WI38 (cell line): ENCODE results near the gene STYK1.
"Not testable (repeated sequence)": the region's sequence is repeated elsewhere in the genome, so short reads cannot be mapped to it uniquely, and the experiment has no call there.

ENCODE experiments used
- H3K4me3 ChIP-seq: 2 replicates; pipeline ENCODE4 v1.5.1; 2011; ENCODE audit warnings: low read depth, mild to moderate bottlenecking, control low read depth, low read length
- TF ChIP-seq, protein P1 (sequence below): IDR thresholded peaks from 2 replicates; pipeline ENCODE4 v1.5.1; 2012; ENCODE audit warnings: low read depth, mild to moderate bottlenecking, control low read depth, low read length

Gene STYK1

GRCh38 chr12:10613349-10614055 lies 60.4 kb downstream of the STYK1 start, which contains the start of gene MAGOHB:
Gene MAGOHB, minus strand, starts transcription at chr12:10613609. Its CDS starts 77 bp downstream, at chr12:10613532.
- H3K4me3 ChIP-seq: peak within 1 kb of the TSS; percentile 95
- TF ChIP-seq, protein P1, sequence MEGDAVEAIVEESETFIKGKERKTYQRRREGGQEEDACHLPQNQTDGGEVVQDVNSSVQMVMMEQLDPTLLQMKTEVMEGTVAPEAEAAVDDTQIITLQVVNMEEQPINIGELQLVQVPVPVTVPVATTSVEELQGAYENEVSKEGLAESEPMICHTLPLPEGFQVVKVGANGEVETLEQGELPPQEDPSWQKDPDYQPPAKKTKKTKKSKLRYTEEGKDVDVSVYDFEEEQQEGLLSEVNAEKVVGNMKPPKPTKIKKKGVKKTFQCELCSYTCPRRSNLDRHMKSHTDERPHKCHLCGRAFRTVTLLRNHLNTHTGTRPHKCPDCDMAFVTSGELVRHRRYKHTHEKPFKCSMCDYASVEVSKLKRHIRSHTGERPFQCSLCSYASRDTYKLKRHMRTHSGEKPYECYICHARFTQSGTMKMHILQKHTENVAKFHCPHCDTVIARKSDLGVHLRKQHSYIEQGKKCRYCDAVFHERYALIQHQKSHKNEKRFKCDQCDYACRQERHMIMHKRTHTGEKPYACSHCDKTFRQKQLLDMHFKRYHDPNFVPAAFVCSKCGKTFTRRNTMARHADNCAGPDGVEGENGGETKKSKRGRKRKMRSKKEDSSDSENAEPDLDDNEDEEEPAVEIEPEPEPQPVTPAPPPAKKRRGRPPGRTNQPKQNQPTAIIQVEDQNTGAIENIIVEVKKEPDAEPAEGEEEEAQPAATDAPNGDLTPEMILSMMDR: no peak

DNA sequence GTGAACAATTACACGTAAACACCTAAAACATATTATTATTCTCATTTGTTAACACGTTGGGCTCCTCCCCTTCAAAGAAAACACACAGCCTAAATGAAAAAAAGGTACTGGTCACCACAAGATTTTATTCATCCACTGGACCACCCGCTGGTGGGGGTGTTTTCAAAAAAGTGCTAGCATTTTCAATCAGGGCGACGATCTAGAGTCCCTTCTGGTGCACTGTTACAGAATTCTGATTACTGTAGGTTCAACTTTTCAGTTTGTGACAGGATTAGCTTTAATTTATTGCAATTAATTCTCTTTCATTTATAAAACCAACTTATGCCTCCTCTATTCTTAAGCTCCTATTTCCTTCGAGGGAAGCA lies 60.9 kb downstream of the STYK1 start:
- TF ChIP-seq, protein P1: no peak
- peak overlapping the region; percentile 95 for H3K4me3 ChIP-seq

DNA sequence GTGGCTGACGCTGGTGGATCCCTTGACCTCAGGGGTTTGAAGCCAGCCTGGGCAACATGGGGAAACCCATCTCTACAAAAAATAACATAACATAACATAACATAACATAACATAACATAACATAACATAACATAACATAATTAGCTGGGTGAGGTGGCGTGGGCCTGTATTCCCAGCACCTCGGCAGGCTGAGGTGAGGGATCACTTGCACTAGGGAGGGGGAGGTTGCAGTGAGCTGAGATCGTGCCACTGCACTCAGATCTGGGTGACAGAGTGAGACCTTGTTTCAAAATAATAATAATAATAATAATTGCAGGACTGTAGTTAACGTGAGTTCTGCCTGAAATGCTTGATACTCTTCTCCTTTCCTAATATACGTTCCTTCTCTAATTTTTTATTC lies 61.7 kb downstream of the STYK1 start:
- TF ChIP-seq, protein P1: no peak
- H3K4me3 ChIP-seq: peak overlapping the region; percentile 95

GRCh38 chr12:10611258-10611657 lies 62.6 kb downstream of the STYK1 start:
- not testable (repeated sequence) for H3K4me3 ChIP-seq

- TF ChIP-seq, protein P1: no peak
- H3K4me3 ChIP-seq: no peak overlapping the region
Measured at GRCh38 chr12:10610188-10610587, 63.7 kb downstream of the STYK1 start.

DNA sequence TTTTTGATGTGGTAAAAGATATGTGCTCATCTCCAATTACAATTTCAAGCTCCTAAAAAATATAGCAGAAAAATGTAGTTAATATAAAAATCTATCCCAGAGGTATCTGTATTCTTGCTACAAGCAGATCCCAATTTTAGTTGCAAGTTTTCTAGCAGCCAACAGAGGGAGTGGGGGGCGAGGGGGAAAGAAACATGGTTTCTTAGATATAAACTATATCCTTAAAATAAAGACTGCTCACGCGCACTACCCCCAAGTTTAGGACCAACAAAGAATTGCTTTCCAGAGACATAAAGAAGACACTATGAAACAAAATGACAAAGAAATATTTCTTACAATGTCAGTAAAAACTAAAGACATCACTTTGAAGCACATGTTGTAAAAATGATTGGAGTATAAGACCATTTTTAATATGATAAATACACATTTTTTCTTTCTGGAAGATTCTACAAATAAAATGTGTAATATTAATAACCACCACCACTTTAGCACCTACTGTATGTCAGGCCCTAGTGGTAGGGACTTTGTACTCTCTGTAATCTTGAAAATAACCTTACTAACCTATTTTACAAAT lies 65.9 kb downstream of the STYK1 start:
- H3K4me3 ChIP-seq: no peak overlapping the region
- TF ChIP-seq, protein P1: no peak; the same call in 1 of the 2 replicates

DNA sequence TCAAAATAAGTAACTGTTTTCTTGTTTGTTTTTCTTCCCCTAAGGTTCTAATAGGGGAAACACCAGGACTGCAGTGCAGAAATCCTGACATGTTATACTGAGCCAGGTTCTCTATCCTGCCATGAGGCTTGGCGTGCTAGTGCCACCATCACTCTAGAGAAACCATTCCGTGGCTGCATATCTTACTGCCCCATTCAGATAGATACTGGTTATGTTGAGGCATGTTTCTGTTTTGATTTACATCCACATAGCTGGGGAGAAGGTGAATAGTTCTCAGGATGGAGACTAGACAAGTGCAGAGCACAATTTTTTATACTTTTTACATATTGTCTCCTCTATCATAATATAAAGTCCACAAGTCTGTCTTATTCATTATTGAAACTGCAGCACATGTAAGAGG lies 72.0 kb downstream of the STYK1 start:
- TF ChIP-seq, protein P1: no peak

More for the DNA sequence above, 72.0 kb downstream of the STYK1 start:
- H3K4me3 ChIP-seq: no peak overlapping the region
